Measurements from ENCODE around the gene SRPK3. TPM values are rescaled to one million over a fixed set of nuclear protein-coding genes. Genes with fewer than 3 reads are reported as not detected.

Gene SRPK3
- total RNA-seq, 2 experiments from 2014 or later: not detected

DNA sequence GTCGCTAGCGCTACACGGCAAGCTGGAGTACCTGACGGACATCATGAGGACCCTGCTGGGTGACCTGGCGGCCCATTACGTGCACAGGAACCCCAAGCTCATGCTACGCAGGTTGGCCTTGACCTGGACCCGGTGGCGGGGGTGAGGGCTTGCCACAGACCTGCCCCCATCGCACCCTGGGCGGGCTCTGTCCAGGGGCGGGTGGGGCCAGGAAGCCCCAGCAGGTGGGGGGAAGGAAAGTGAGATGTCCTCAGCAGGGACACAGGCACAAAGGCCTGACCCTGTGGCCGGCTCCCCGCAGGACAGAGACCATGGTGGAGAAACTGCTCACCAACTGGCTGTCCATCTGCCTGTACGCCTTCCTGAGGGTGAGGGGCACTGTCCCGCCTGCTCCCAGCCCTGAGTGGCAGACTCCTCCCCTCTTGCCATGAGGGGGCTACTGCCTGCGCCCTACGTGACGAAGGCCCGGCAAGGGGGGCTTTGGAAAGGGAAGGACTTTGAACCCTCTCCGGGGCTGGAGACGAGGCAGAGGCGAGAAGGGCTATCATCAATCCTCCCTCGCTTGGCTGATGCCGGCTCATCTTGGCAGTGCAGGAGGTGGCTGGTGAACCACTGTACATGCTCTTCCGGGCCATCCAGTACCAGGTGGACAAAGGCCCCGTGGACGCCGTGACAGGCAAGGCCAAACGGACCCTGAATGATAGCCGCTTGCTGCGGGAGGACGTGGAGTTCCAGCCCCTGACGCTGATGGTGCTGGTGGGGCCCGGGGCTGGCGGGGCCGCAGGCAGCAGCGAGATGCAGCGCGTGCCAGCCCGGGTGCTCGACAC, 5.3 kb upstream of the SRPK3 start:
- no peaks in the 10 kb centered on the region for H3K79me2 ChIP-seq (ENCODE audit: insufficient read depth, low read depth, low read length)
- ChIA-PET CTCF (ENCODE audit: unreplicated experiment) (no interaction called here), POLR2A (no interaction called here)
- TF ChIP-seq EZH2phosphoT487 (IDR thresholded peaks at IDR 0.05; ENCODE audit: borderline replicate concordance, low read depth, low read length): no peak
- TF ChIP-seq, protein P1, sequence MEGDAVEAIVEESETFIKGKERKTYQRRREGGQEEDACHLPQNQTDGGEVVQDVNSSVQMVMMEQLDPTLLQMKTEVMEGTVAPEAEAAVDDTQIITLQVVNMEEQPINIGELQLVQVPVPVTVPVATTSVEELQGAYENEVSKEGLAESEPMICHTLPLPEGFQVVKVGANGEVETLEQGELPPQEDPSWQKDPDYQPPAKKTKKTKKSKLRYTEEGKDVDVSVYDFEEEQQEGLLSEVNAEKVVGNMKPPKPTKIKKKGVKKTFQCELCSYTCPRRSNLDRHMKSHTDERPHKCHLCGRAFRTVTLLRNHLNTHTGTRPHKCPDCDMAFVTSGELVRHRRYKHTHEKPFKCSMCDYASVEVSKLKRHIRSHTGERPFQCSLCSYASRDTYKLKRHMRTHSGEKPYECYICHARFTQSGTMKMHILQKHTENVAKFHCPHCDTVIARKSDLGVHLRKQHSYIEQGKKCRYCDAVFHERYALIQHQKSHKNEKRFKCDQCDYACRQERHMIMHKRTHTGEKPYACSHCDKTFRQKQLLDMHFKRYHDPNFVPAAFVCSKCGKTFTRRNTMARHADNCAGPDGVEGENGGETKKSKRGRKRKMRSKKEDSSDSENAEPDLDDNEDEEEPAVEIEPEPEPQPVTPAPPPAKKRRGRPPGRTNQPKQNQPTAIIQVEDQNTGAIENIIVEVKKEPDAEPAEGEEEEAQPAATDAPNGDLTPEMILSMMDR (conservative IDR thresholded peaks at IDR 0.05; ENCODE audit: low read length): no peak
- H3K9me3 ChIP-seq (ENCODE audit: low read length): no peaks in the 10 kb centered on the region
- intact Hi-C loops (cut with micrococcal nuclease; ENCODE audit: unreplicated experiment): no loop called here
- no peaks in the 10 kb centered on the region for H3K9me2 ChIP-seq (ENCODE audit: insufficient read depth, low read length)
- H4K20me1 ChIP-seq (ENCODE audit: insufficient read depth, low read length): no peaks in the 10 kb centered on the region
- peaks cover under 1% of the 10 kb centered on the region for H3K4me1 ChIP-seq (ENCODE audit: insufficient read depth, low read length, poor library complexity, severe bottlenecking)
- no peak overlapping the region for H2AFZ ChIP-seq (ENCODE audit: low read length)
- H3K4me3 ChIP-seq (ENCODE audit: low read depth, low read length, poor library complexity, severe bottlenecking): no peak overlapping the region
- no peak overlapping the region for H3K27ac ChIP-seq (ENCODE audit: low read depth, low read length, poor library complexity, severe bottlenecking)
- no peak overlapping the region for H3K4me2 ChIP-seq (ENCODE audit: low read length)
- no TSS peak for BruUV-seq (replicated peaks)
- no peaks in the 10 kb centered on the region for H3K36me3 ChIP-seq (ENCODE audit: insufficient read depth, low read length)
- DNase-seq (ENCODE audit: low spot score): no peak

DNA sequence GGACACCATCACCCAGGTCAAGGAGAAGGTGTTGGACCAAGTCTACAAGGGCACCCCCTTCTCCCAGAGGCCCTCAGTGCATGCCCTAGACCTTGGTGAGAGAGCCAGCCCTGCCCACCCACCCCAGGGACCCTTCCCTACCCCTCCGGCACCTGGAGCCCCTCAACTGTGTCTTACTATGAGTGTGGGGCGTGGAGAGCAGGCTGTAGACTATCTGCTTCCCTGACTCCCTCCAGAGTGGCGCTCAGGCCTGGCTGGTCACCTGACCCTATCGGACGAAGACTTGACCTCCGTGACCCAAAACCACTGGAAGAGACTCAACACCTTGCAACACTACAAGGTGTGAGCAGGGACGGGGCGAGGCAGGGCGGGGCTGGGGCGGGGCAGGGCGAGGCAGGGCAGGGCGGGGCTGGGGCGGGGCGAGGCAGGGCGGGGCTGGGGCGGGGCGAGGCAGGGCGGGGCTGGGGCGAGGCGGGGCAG, 4.7 kb upstream of the SRPK3 start:
- ChIA-PET CTCF (ENCODE audit: unreplicated experiment) (no interaction called here), POLR2A (no interaction called here)
- Histone ChIP-seq H3K9me2 (ENCODE audit: insufficient read depth, low read length) (no peaks in the 10 kb centered on the region), H3K79me2 (ENCODE audit: insufficient read depth, low read depth, low read length) (no peaks in the 10 kb centered on the region), H3K36me3 (ENCODE audit: insufficient read depth, low read length) (no peaks in the 10 kb centered on the region), H3K4me2 (ENCODE audit: low read length) (no peak overlapping the region), H2AFZ (ENCODE audit: low read length) (no peak overlapping the region), H4K20me1 (ENCODE audit: insufficient read depth, low read length) (no peaks in the 10 kb centered on the region), H3K4me3 (ENCODE audit: low read depth, low read length, poor library complexity, severe bottlenecking) (no peak overlapping the region), H3K27ac (ENCODE audit: low read depth, low read length, poor library complexity, severe bottlenecking) (no peak overlapping the region), H3K9me3 (ENCODE audit: low read length) (no peaks in the 10 kb centered on the region), H3K4me1 (ENCODE audit: insufficient read depth, low read length, poor library complexity, severe bottlenecking) (peaks cover 3% of the 10 kb centered on the region)
- intact Hi-C loops (cut with micrococcal nuclease; ENCODE audit: unreplicated experiment): no loop called here
- no peak for TF ChIP-seq EZH2phosphoT487 (IDR thresholded peaks at IDR 0.05; ENCODE audit: borderline replicate concordance, low read depth, low read length)
- TF ChIP-seq, protein P1 (conservative IDR thresholded peaks at IDR 0.05; ENCODE audit: low read length): no peak
- no TSS peak for BruUV-seq (replicated peaks)
- DNase-seq (ENCODE audit: low spot score): no peak

DNA sequence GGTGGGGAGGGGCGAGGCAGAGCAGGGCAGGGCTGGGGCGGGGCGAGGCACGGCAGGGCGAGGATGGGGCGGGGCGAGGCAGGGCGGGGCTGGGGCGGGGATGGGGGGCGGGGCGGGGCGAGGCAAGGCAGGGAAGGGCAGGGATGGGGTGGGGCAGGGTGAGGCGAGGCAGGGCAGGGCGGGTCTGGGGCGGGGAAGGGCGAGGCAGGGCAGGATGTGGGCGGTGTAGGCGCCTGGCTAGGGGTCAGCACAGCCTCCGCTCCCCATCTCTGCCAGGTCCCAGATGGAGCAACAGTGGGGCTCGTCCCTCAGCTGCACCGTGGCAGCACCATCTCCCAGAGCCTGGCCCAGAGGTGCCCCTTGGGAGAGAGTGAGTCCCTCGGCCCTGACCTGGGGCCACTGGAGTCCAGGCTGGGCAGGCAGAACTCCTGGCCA, 4.2 kb upstream of the SRPK3 start:
- POLR2A ChIA-PET: no interaction called here
- CTCF ChIA-PET (ENCODE audit: unreplicated experiment): no interaction called here
- Histone ChIP-seq H3K36me3 (ENCODE audit: insufficient read depth, low read length) (no peaks in the 10 kb centered on the region), H3K9me3 (ENCODE audit: low read length) (no peaks in the 10 kb centered on the region), H3K4me2 (ENCODE audit: low read length) (no peak overlapping the region), H3K79me2 (ENCODE audit: insufficient read depth, low read depth, low read length) (no peaks in the 10 kb centered on the region), H2AFZ (ENCODE audit: low read length) (no peak overlapping the region), H3K9me2 (ENCODE audit: insufficient read depth, low read length) (no peaks in the 10 kb centered on the region), H3K4me1 (ENCODE audit: insufficient read depth, low read length, poor library complexity, severe bottlenecking) (peaks cover 3% of the 10 kb centered on the region), H4K20me1 (ENCODE audit: insufficient read depth, low read length) (no peaks in the 10 kb centered on the region), H3K4me3 (ENCODE audit: low read depth, low read length, poor library complexity, severe bottlenecking) (no peak overlapping the region), H3K27ac (ENCODE audit: low read depth, low read length, poor library complexity, severe bottlenecking) (no peak overlapping the region)
- TF ChIP-seq, protein P1 (conservative IDR thresholded peaks at IDR 0.05; ENCODE audit: low read length): no peak
- TF ChIP-seq EZH2phosphoT487 (IDR thresholded peaks at IDR 0.05; ENCODE audit: borderline replicate concordance, low read depth, low read length): no peak
- intact Hi-C loops (cut with micrococcal nuclease; ENCODE audit: unreplicated experiment): no loop called here
- no TSS peak for BruUV-seq (replicated peaks)
- DNase-seq (ENCODE audit: low spot score): peak; percentile 22
